H1 (cell line): Measurements from ENCODE around the gene BLCAP. TPM values are rescaled to one million over a fixed set of nuclear protein-coding genes. Genes with fewer than 3 reads are reported as not detected.

ENCODE experiments used
- HDAC2 ChIP-seq, 2 experiments: fragments of 300-600 bp in 1 of 2; sonication (generic) in 1 of 2; IDR thresholded peaks; 2 replicates each; pipeline ENCODE4 v1.6.1; 2011 to 2012; ENCODE audit warnings: low read depth in 2 of 2, low read length in 2 of 2, mild to moderate bottlenecking in 2 of 2, moderate library complexity in 2 of 2, borderline replicate concordance in 1 of 2, inconsistent platforms in 1 of 2
- JUN ChIP-seq: IDR thresholded peaks from 2 replicates; pipeline ENCODE4 v1.6.1; 2011; ENCODE audit warnings: low read depth, mild to moderate bottlenecking, improper control_type of control experiment, low read length
- POLR2AphosphoS5 ChIP-seq: IDR thresholded peaks from 2 replicates; pipeline ENCODE4 v1.6.1; 2011; ENCODE audit warnings: low read depth, low read length
- polyA plus RNA-seq, 7 experiments: library from polyadenylated mRNA; depleted of rRNA in 3 of 7; stranded (reverse) in 5 of 7; unstranded in 2 of 7; fragments of >200 nt in 5 of 7; fragments of 200-250 nt in 2 of 7; gene quantifications; 1 replicate in 5 of 7; 2 replicates in 1 of 7; 4 replicates in 1 of 7; pipeline versions ENCODE4 v1.2.1 to v1.2.3, GENCODE V29; 2011 to 2013; ENCODE audit warnings: missing spikeins in 2 of 7, mixed read lengths in 2 of 7
- total RNA-seq: library from RNA; stranded (reverse); fragmentation: NEBNext Ultra II Directional; extraction: Animal tissue kit (Norgen Biotek cat#: 25700); gene quantifications from 2 replicates; pipeline ENCODE4 v1.2.1, GENCODE V29; 2021
- TF ChIP-seq, protein P1 (sequence below): IDR thresholded peaks from 2 replicates; pipeline ENCODE4 v1.6.1; 2012; ENCODE audit warnings: low read length, inconsistent platforms

BLCAP gene
- total and polyA plus RNA-seq, 2 of the 8 experiments (the other 6 are each of a cell fraction or from before 2014, with no cell fraction given) = 60.3 to 72.2 TPM

GRCh38 chr20:37537505-37537904 is 9.8 kb upstream of the BLCAP start (continued):
- TF ChIP-seq HDAC2 (IDR thresholded peaks at IDR 0.05; ENCODE audit: borderline replicate concordance in 1 of 2, low read depth in 2 of 2, low read length in 2 of 2) (no peak), JUN (no peak), POLR2AphosphoS5 (no peak)
- TF ChIP-seq, protein P1, sequence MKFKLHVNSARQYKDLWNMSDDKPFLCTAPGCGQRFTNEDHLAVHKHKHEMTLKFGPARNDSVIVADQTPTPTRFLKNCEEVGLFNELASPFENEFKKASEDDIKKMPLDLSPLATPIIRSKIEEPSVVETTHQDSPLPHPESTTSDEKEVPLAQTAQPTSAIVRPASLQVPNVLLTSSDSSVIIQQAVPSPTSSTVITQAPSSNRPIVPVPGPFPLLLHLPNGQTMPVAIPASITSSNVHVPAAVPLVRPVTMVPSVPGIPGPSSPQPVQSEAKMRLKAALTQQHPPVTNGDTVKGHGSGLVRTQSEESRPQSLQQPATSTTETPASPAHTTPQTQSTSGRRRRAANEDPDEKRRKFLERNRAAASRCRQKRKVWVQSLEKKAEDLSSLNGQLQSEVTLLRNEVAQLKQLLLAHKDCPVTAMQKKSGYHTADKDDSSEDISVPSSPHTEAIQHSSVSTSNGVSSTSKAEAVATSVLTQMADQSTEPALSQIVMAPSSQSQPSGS = no peak
